Stimulated activated CD8-positive, alpha-beta memory T cell treated with anti-CD3 and anti-CD28 coated beads, Interleukin-15, amount 100 ng/mL, for 4 hours (primary cell): ENCODE measurements around the gene C22orf42.
"Not testable (repeated sequence)": the region's sequence is repeated elsewhere in the genome, so short reads cannot be mapped to it uniquely, and the experiment has no call there.

Experiments
- DNase-seq, 2 donors: peaks; one replicate each; pipeline ENCODE4 v3.0.0-alpha.2; 2020; ENCODE audit warnings: low read depth in 2 of 2

Gene C22orf42

GRCh38 chr22:32135958-32136357 is 23.1 kb downstream of the C22orf42 start:
- not testable (repeated sequence) for DNase-seq

DNA sequence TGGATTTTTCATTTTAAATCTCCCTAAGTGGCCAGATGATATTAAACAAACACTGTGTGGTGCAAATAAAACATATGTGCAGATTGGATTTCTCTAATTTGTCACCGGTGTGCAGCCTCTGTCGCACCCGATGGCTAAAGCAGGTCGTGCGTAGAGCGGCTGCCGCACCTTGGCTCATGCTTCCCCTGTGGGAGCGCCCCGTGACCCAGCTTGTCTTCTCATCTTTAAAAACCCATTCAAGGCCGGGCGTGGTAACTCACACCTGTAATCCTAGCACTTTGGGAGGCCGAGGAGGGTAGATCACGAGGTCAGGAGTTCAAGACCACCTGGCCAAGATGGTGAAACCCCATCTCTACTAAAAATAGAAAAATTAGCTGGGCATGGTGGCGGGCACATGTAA is 24.3 kb downstream of the C22orf42 start:
- DNase-seq, result not testable (repeated sequence)

- DNase-seq, result no peak
Observed at GRCh38 chr22:32132783-32133182, 26.3 kb downstream of the C22orf42 start.

DNA sequence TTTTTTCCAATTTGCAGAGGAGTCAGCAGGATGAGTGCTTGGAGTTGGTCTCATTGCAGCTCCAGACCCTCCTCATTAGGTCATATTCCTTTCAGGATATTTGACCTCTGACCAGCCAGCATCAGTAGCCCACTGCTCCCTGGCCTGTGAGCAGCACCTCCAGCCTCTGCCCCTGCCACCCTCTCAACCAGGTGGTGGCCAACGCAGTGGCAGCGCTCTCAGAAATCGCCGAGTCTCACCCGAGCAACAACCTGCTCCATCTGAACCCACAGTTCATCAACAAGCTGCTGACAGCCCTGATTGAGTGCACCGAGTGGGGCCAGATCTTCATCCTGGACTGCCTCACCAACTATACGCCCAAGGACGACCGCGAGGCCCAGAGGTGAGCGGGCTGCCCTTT is 27.0 kb downstream of the C22orf42 start:
- DNase-seq, result no peak

- no peak for DNase-seq
Observed at GRCh38 chr22:32130464-32130863, 28.6 kb downstream of the C22orf42 start.

- no peak for DNase-seq
Observed at GRCh38 chr22:32127904-32128303, 31.2 kb downstream of the C22orf42 start.

GRCh38 chr22:32123657-32124056 is 35.4 kb downstream of the C22orf42 start:
- no peak for DNase-seq

- no peak for DNase-seq
Observed at GRCh38 chr22:32122899-32123298, 36.2 kb downstream of the C22orf42 start.

- DNase-seq, result no peak
Observed at GRCh38 chr22:32120603-32121002, 38.5 kb downstream of the C22orf42 start.

GRCh38 chr22:32119568-32120235 is 39.4 kb downstream of the C22orf42 start:
- no peak for DNase-seq

DNA sequence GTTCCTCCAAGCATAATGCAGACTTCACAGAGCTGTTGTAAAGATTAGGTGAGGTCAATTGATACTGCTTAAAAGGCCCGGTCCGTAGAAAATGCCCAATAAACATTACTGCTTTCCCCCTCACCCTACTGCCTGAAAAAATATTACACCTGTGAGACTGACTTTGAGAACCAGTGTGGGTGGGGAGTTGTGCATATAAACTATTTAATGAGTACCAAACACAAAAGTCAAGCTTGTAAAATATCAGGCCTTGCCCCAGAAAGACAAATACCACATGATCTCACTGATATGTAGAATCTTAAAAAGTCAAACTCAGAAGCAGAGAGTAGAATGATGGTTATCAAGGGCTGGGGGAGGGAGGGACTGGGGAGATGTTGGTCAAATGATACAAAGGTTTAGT is 46.7 kb downstream of the C22orf42 start:
- no peak for DNase-seq

DNA sequence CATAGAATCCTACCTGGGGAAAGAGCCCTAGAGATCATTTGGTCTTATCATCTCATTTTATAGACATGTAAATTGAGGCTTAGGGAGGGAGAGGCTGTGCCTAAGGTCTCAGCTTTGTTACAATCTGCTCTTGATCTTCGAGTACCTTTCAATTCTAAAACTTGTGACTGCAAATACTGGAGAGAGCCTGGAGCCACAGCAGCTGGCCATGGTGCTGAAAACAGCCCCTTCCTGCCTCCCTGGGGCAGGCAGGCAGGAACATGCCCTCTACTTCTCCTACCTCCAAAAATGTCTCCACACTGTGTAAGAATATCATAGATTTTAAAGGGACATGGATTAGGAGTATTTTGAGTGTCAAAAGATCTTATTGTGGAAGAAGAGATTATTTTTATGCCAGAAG is 52.2 kb downstream of the C22orf42 start:
- no peak for DNase-seq

DNA sequence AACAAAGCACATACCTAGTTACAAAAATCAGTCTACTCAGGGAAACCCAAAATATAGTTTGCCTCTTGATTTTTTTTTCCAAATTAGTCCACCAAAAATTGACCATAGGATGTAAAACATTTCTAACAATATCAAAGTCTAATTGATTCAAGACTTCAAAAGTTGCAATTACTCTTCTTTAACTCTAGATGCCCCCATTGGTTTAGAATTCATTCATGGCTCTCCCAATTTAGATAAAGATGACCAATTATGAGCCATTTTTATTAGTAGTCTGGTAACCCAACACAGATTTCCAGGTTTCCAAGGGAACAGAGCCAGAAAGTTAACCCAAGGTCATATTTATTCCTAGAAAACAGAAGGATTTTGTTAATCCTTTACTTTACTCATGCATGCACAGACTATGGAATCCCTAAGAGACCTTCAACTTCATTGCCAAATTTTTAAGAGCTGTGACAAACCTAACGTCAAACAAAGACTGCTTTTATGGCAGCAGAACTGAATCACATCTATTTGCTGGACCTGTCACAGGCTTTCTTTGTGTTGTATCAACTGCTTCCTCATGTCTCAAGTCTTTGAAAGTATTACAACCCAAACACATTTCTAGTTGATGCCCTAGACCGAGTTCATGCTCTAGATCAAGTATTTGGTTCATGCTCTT is 55.3 kb downstream of the C22orf42 start:
- DNase-seq, result no peak

- DNase-seq, result no peak
Observed at GRCh38 chr22:32100711-32101110, 58.4 kb downstream of the C22orf42 start.
